Lung (tissue), 12 donors: ENCODE data around the gene HOXC5. TPM values are rescaled to one million over a fixed set of nuclear protein-coding genes. Genes with fewer than 3 reads are reported as not detected.

ENCODE experiments used
- ATAC-seq: fragments of 200-7000 bp; cut with Tn5 transposase; one replicate; pipeline ENCODE4 v1.9.1; 2020; ENCODE audit warnings: moderate number of reproducible peaks; ENCODE audit not compliant: insufficient read depth, low FRiP score
- DNase-seq, 3 donors: peaks; one replicate each; pipeline ENCODE4 v3.0.0-alpha.2; 2013 to 2017
- H3K27ac ChIP-seq, 2 donors: one replicate each; pipeline ENCODE4 v1.5.1; 2013; ENCODE audit warnings: mild to moderate bottlenecking in 2 of 2, moderate library complexity in 2 of 2, control low read depth in 1 of 2, inconsistent platforms in 1 of 2, low read depth in 1 of 2, low read length in 1 of 2
- H3K27me3 ChIP-seq, 3 donors: one replicate each; pipeline ENCODE4 v1.5.1; 2013; ENCODE audit warnings: low read length in 2 of 3; ENCODE audit not compliant: control insufficient read depth in 3 of 3, insufficient read depth in 3 of 3
- H3K36me3 ChIP-seq, 4 donors: one replicate each; pipeline ENCODE4 v1.5.1; 2013; ENCODE audit warnings: low read length in 4 of 4, mild to moderate bottlenecking in 1 of 4, moderate library complexity in 1 of 4; ENCODE audit not compliant: control insufficient read depth in 4 of 4, insufficient read depth in 4 of 4
- H3K4me1 ChIP-seq, 5 donors: one replicate each; pipeline ENCODE4 v1.5.1; 2013; ENCODE audit warnings: low read length in 5 of 5, mild to moderate bottlenecking in 2 of 5, moderate library complexity in 1 of 5; ENCODE audit not compliant: control insufficient read depth in 5 of 5, insufficient read depth in 5 of 5
- H3K4me3 ChIP-seq: one replicate; pipeline ENCODE4 v1.5.1; 2013; ENCODE audit warnings: mild to moderate bottlenecking, control low read depth, moderate library complexity
- H3K9ac ChIP-seq, 2 donors: one replicate each; pipeline ENCODE4 v1.5.1; 2013; ENCODE audit warnings: low read length in 2 of 2, control low read depth in 1 of 2; ENCODE audit not compliant: insufficient read depth in 1 of 2
- H3K9me3 ChIP-seq, 4 donors: one replicate each; pipeline ENCODE4 v1.5.1; 2013; ENCODE audit warnings: low read length in 3 of 4, mild to moderate bottlenecking in 1 of 4, moderate library complexity in 1 of 4; ENCODE audit not compliant: control insufficient read depth in 4 of 4, insufficient read depth in 3 of 4
- WGBS, 2 donors: extraction: QIAGEN DNeasy Blood & Tissue Kit; methylation state at CpG; one replicate each; pipeline ENCODE4 v1.1.7; 2013; 5-methylcytosine and 5-hydroxymethylcytosine counted together
- polyA plus RNA-seq, 2 donors: library from polyadenylated mRNA; stranded (reverse); fragments of 200-250 nt; gene quantifications; one replicate each; pipeline ENCODE4 v1.2.1, GENCODE V29; 2013
- total RNA-seq, 2 donors: library from RNA; depleted of rRNA in 1 of 2; stranded (reverse); fragments of >200 nt in 1 of 2; gene quantifications; one replicate each; pipeline ENCODE4 v1.2.1, GENCODE V29; 2014 to 2021
- TF ChIP-seq, protein P1 (sequence below): IDR thresholded peaks from 2 replicates; pipeline ENCODE4 v1.5.1; 2012; ENCODE audit warnings: mild to moderate bottlenecking; ENCODE audit errors: control extremely low read depth, extremely low read depth
- donor health status: control.
- donor health status: control.
- donor health status: Bipolar disorder and iron deficiency.
- donor health status: healthy.
- donor health status: DM: yes; HTN: yes; CAD: no.

The HOXC5 gene
- total and polyA plus RNA-seq, 4 donors: 0.08 to 0.26 (median 0.17) TPM

DNA sequence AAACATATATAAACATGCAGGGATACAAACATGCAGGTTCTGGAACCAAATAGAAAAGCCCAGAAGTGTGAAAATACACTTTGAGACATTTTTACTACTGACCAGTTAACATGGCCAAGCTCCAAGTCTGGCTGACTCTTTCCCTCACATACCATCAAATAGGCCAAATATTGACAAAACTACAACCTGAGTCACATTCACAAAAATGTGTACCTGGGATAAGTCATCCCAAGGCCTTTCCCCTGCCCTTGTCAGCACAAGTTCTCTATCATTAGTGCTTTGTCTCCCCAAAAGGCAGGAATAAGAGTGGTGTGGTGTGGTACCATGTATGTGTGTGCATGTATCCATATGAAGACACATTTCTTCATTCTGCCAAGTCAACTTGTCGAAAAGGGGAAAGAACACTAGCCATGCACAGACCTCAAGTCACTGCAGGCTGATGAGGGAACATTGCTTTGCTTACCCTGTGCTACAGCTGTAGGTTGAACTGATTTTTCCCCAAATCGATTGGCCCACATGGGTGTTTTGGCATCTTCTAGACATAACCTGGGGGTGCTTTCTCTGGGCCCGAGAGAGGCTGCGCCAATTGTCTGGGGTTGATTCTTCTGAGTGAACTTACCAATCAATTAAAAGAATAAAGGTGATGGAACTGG is 35.7 kb downstream of the HOXC5 start:
- 91 to 92% methylated on average over 4 of the region's 4 CpGs for WGBS, 2 donors
- H3K4me1 ChIP-seq: peaks cover 0 to 12% (median 0%) of the 10 kb centered on the region in 5 donors
- H3K4me3 ChIP-seq: no peak overlapping the region
- peaks cover 0 to under 1% (median 0%) of the 10 kb centered on the region in 4 donors for H3K9me3 ChIP-seq
- TF ChIP-seq, protein P1, sequence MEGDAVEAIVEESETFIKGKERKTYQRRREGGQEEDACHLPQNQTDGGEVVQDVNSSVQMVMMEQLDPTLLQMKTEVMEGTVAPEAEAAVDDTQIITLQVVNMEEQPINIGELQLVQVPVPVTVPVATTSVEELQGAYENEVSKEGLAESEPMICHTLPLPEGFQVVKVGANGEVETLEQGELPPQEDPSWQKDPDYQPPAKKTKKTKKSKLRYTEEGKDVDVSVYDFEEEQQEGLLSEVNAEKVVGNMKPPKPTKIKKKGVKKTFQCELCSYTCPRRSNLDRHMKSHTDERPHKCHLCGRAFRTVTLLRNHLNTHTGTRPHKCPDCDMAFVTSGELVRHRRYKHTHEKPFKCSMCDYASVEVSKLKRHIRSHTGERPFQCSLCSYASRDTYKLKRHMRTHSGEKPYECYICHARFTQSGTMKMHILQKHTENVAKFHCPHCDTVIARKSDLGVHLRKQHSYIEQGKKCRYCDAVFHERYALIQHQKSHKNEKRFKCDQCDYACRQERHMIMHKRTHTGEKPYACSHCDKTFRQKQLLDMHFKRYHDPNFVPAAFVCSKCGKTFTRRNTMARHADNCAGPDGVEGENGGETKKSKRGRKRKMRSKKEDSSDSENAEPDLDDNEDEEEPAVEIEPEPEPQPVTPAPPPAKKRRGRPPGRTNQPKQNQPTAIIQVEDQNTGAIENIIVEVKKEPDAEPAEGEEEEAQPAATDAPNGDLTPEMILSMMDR: no peak
- no peaks in the 10 kb centered on the region for H3K36me3 ChIP-seq
- DNase-seq: no peak
- no peak overlapping the region for H3K27ac ChIP-seq
- H3K9ac ChIP-seq: no peak overlapping the region
- no peak for ATAC-seq
- peaks cover 0 to 31% (median 15%) of the 10 kb centered on the region in 3 donors for H3K27me3 ChIP-seq

- no peak overlapping the region for H3K4me3 ChIP-seq
- TF ChIP-seq, protein P1: no peak
- WGBS, 2 donors: 33 to 76% methylated on average over 1 of the region's 1 CpG
- peaks cover 0 to 12% (median 0%) of the 10 kb centered on the region in 5 donors for H3K4me1 ChIP-seq
- H3K36me3 ChIP-seq: no peaks in the 10 kb centered on the region
- H3K9ac ChIP-seq: no peak overlapping the region
- no peak overlapping the region for H3K27ac ChIP-seq
- H3K27me3 ChIP-seq: peaks cover 0 to 32% (median 16%) of the 10 kb centered on the region in 3 donors
- ATAC-seq (no peak), DNase-seq (no peak)
- H3K9me3 ChIP-seq: peaks cover 0 to 4% (median 0%) of the 10 kb centered on the region in 4 donors
Measured at GRCh38 chr12:54071942-54072341, 39.1 kb downstream of the HOXC5 start.

DNA sequence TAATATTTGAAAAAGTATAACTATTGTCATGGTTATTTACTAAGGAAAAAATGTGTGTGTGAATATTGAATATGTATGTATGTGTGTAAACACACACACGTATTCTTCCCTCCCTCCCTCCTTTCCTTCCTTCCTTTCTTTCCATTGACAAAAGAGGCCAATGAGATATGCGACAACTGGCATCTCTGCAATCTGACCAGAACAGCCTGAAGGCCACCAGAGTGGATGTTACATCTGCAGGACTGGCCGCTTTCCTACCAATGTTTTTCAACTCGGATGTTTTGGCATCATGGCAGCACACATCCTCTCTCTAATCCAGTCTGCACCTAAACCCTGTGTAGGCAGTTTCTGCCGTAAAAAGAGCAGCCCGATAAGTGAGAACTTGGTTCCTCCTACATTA is 41.5 kb downstream of the HOXC5 start:
- peaks cover 0 to 39% (median 19%) of the 10 kb centered on the region in 3 donors for H3K27me3 ChIP-seq
- H3K4me3 ChIP-seq: no peak overlapping the region
- ATAC-seq: no peak
- DNase-seq: no peak
- TF ChIP-seq, protein P1: no peak
- no peak overlapping the region for H3K27ac ChIP-seq
- H3K9ac ChIP-seq: no peak overlapping the region
- WGBS, 2 donors: 71 to 76% methylated on average over 6 of the region's 6 CpGs
- peaks cover 0 to 4% (median 0%) of the 10 kb centered on the region in 4 donors for H3K9me3 ChIP-seq
- H3K4me1 ChIP-seq: no peaks in the 10 kb centered on the region
- H3K36me3 ChIP-seq: no peaks in the 10 kb centered on the region
